ENCODE measurements around the gene GFOD1.

Gene GFOD1, protein sequence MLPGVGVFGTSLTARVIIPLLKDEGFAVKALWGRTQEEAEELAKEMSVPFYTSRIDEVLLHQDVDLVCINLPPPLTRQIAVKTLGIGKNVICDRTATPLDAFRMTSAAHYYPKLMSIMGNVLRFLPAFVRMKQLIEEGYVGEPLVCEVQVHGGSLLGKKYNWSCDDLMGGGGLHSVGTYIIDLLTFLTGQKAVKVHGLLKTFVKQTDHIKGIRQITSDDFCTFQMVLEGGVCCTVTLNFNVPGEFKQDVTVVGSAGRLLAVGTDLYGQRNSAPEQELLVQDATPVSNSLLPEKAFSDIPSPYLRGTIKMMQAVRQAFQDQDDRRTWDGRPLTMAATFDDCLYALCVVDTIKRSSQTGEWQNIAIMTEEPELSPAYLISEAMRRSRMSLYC

DNA sequence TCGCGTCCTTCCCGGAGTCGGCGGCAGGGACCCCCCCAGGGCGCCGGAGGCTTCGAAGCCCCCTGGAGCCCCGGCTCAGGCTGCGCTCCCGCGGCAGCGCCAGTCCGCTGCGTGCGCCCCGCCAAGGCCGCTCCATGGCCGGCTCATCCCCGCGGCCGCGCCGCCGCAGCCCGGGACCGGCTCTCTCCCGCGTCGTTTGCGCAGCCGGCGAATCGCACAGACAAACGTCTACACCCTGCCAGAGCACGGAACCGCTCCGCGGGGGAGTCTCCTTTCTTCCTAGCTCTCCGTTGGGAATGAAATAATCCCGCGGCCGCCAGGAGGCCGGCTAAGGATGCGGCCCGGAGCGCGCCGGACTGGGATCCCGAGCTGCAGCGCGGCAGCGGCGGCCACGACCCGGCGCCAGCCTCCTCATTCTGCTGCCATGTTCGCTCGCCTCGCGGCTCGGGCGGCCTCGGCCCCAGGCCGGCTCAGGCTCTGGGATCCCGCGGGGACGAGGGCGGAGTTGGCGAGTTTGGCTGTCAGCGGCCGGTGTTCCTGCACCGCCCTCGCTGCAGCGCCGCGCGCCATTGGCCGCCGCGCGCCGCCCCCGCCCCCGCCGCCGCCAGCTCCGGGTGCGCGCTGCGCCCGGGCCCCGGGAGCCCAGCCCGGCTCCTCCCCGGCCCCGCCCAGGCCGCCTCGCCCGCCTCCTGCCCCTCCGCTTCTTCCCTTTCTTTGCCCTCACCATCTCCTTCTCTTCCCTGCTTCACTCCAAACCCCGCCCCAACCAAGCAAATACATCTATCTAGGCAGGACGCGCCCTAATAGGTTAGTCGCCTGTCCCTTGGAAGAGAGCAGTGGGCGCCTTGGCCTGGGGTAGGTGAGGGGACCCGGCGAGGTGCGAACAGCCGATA is at the start of gene GFOD1:
Gene GFOD1 (minus strand): TSS at position 479 of the 893 bp plus-strand sequence. CDS start 710 bp downstream, outside the sequence.
- peak; percentile 14 for DNase-seq (ENCODE audit: low read depth, low spot score)

DNA sequence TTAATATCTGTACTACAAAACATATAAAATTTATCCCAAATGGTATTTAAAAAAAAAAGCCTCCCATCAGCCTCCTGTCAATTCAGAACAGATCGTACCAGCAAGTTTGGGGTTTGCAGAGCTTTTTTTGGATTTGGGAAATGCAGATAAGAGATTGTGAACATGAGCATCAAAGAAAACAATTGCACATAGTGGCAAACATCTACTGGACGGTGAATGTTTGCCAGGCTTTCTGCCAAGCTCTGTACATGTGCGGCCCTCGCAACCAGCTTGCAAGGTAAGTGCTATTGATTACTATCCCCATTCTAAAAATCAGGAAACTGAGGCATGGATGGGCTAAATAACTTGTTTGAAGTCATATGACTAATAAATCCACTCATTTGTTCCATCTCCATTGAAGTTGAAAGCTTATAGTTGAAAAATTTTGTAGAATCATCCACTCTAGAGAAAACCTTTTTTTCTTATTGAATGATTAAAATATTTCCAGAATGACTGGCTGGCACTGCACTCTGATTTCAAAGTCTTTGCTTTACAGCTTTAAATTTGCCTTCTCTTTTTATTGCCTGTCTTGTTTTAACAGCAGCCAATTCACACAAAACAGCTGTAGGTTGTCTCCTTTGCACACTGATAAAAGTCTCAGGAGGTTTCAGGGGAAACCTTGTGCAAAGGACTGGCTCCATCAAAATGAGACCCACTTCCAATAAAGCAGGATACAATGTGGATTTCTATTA is 49.6 kb upstream of the GFOD1 start:
- no peak for DNase-seq (ENCODE audit: low read depth, low spot score)

DNA sequence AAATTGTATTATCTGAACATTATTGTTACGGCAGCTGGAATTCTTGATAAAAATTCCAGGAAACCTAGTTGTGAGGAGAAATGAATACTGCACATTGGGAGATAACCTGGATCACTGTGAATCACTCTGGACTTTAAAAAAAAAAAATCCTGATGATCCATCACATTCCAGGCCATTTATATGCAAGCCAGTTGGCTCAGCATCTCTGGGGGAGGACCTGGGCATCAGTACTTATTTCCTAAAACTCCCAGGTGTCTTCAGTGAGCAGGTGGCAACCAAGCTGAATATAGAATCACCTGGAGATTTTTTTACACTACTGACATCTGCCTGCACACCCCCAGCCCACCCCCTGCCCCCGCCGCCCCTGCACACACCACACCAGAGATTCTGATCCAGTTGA is 47.9 kb upstream of the GFOD1 start:
- DNase-seq (ENCODE audit: low read depth, low spot score): no peak

DNA sequence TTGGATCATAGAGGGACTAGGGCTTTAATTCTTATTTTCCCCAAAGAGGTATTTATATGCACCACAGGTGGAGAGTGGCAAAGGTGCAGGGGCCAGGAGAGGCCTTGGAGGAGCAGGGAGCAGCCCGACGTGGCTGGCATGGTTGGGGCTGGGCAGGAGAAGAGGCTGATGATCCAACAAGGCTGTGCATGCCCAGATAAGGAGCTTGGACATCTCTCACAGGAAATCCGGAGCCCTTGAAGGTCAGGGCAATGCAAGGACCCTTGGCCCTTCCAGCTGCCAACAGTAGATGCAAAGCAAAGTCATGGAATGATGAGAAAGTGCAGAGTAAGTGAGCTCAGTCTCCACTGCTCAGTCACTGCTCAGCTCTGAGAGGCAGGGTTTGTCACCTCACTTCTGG is 47.1 kb upstream of the GFOD1 start:
- DNase-seq (ENCODE audit: low read depth, low spot score): no peak

DNA sequence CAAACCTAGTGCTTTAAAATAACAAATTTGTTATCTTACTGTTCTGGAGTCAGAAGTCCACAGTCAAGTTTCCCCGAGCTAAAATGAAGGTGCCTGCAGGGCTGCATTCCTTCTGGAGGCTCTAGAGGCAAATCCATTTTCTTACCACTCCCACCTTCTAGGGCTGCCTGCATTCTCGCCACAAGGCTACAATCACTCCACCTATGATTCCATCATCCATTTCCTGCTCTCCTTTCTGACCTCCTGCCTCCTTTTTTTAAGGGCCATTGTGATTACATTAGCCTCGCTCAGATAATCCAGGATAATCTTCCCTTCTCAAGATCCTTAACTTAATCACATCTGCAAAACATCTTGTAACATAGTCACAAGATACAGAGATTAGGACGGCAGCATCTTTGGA is 44.6 kb upstream of the GFOD1 start:
- no peak for DNase-seq (ENCODE audit: low read depth, low spot score)

DNA sequence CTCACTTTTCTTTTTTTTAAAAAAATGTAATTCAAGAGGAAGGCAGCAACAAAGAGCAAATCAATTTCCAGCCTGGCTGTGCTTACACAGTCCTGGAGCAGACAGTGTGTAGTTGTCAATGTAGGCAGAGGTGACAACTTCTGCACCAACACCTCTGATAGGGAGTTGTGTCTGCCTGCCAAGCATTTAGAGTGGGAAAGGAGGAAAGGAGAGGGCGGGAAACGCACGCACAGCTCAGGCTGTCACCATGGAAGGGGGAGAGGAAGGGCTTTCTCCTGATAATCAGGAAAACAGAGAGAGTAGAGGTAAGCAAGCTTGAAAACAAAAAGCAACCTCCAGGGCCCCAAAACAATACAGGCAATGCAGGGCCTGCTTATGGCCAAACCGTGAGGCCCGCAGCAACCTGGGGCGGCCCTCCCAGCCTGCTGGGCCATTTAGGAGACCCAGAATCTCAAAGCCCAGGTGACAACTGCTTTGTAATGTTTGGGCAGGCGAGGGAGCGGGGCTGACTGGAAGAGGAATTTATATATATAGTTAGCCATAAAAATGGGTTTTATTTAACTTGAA is 41.5 kb upstream of the GFOD1 start:
- DNase-seq (ENCODE audit: low read depth, low spot score): no peak

DNA sequence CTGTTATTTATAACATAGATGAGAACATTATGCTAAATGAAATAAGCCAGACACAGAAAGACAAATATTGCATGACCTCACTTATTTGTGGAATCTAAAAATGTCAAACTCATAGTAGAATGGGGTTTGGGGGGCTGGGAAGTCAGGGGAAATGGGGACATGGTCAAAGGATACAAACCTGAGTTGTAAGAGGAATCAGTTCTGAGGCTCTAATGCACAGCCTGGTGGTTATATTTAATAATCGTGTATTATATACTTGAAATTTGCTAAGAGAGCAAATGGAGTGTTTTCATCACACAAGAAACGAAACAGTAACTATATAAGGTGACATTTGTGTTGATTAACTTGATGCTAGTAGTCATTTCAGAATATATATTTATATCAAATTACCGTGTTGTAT is 40.8 kb upstream of the GFOD1 start:
- no peak for DNase-seq (ENCODE audit: low read depth, low spot score)

DNA sequence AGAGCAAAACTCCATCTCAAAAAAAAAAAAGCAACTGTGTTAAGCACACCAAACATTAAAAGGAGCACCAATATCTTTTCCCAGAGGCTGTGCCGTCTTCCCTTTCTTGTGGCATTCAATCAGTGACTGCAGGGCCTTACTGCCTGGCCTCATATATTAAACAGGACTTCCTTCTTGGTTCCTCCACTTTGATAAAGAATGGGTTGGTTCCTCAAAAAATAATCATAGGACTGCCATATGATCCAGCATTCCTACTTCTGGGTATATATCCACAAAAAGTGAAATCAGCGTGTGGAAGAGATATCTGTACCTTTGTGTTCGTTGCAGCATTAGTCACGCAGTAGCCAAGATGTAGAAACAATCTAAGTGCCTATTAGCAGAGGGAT is 40.3 kb upstream of the GFOD1 start:
- DNase-seq (ENCODE audit: low read depth, low spot score): no peak

DNA sequence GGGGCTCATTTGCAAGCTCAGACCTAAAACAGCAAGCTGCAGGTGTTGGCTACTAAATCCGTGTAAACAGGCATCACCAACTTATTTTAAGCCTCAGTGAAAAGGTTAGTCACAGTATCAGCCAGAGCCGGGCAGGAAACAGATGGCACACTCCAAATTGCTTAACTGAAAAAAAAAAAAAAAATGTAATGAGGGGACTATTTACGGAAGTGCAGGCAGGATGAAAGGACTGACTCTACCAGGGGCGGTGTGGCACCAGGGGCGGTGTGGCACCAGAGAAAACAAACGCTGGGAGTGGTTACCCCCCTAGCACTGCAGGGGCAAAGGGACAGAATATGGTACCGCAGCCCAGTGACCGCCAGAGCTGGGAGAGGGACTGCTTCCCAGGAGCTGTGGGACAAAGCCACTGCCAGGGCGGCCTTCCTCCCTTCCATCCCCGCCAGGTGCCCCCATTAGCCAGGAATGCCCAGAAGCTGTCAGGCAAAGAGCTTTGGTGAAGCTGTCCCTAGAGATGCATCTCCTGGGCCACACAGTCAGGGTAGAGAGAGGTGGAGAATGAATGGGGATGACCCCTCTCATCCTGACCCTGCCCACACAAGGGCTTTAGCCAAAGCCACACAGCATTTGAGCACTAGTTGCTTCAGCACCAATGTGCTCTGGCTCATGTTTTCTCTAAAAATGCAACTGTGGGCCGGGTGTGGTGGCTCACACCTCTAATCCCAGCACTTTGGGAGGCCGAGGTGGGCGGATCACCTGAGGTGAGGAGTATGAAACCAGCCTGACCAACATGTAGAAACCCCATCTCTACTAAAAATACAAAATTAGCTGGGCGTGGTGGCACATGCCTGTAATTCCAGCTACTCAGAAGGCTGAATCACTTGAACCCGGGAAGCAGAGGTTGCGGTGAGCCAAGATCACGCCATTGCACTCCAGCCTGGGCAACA is 39.6 kb upstream of the GFOD1 start:
- no peak for DNase-seq (ENCODE audit: low read depth, low spot score)

DNA sequence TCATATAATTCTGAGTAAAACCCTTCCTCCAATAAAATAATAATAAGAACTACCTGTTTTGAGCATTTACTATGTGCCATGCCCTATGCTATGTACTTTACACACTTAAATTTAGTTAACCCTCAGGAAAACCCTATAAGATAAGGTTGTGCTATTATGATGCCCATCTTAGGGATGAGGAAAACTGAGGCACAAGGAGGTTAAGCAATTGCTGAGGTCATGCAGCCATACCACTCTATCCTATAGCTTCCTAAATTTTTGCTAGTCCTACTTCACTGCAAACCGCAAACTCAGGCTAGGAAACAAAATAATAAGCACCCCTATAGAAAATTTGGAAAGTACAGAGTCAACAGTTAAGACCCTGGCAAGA is 38.9 kb upstream of the GFOD1 start:
- DNase-seq (ENCODE audit: low read depth, low spot score): no peak

DNA sequence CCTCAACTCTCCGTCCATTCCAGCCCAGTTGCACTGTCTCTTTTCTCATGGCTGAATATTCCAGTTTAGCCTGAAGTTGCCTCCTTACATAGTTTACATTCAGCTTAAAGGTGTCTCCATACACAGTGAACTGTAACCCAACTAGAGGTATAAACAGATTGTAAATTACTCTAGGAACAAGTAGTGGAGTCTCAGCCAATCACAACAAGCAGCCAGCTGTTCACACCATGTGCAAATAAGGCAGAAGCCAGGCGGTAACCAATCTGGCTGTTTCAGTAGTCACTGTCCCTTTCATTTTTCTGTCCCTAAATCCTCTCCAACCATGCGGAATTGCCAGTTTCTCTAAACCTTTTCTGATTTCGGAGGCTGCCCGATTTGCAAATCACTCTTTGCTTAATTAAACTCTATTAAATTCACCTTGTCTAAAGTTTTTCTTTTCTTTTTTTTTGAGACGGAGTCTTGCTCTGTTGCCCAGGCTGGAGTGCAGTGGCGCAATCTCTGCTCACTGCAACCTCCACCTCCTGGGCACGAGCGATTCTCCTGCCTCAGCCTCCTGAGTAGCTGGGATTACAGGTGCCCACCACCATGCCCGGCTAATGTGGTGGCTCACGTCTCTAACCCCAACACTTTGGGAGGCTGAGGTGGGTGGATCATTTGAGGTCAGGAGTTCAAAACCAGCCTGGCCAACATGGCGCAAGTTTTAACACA is 37.6 kb upstream of the GFOD1 start:
- DNase-seq (ENCODE audit: low read depth, low spot score): no peak

DNA sequence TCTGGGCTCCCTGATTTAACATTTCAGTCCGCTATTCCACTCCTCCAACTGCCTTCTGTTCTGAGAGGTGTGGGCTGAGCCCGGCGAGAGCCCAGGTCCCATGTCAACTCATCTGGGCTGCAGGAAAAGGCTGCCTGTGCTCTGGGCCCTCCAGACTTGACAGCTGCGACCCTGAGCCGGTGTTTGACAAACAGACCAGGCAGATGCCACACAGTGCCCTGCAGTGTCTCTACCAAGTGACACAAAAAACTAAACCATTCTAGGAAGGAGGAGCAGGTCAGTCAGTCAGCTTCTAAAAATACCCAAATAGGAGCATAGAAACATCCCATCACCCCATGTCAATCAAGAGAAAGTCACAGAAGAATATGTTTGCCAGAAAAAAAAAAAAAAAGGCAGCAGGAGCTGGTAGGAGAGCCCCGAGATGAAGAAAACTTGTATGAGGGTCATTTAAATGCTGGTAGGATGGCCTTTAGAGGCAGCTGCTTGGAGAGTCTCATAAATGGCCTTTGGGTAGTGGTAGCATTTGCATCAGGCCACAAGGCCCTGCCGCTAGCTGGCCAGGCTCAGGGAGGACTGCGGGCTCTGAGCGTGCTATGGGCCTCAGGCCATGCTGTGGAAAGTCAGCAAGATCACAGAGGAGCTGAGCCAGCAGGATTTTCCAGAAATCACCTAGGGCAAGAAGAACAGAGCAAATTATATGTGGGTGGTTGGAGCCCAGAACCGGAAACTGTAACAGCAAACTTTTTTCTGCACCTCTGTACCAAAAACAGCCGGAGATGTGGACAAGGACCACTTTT is 36.6 kb upstream of the GFOD1 start:
- DNase-seq (ENCODE audit: low read depth, low spot score): no peak

DNA sequence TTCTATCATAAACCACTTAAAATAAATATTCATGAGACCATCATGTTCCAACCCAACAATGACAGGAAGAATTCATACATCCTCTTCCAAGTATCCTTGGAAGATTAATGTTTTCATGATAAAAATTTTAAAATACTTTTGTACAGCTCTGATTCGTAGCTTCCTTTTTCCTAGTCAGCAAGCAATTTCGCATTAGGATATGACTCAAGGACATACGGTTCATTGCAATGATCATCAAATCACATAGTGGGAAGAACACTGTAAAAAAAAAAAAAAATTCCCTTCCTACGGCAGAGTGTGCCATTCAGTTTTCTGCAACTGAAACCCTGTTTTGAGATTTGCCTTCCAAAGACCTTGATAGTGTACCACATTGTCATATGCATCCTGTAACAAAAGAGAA is 35.3 kb upstream of the GFOD1 start:
- DNase-seq (ENCODE audit: low read depth, low spot score): no peak

DNA sequence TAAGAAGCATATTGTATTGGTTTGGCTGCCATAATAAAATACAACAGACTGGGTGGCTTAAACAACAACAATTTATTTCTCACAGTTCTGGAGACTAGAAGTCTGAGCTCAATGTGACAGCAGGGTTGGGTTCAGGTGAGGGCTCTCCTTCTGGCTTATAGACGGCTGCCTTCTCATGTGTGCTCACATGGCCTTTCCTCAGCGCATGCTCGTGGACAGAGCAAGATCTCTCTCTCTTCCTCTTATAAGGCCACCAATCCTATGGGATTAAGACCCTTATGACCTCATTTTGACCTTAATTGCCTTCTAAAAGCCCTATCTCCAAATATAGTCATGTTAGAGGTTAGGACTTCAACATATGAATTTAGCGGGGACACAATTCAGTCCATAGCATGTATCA is 32.4 kb upstream of the GFOD1 start:
- no peak for DNase-seq (ENCODE audit: low read depth, low spot score)

DNA sequence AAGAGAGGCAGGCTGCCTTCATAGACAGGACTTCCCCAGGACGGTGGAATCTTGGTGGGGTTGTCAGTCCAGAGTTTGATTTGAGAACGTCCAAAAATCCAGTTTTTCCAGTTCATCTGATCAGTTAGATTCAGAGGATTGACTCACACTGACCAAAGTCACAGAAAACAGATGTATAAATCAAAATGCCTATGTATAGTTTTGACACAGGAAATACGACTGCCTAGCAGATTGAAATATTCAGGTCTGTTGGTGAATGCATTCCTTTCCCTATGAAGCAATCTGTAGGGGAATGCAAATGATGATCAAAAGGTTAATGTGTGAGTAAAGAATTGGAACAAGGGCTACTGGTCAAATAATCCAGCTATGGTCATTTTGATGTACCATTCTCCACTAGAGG is 29.7 kb upstream of the GFOD1 start:
- no peak for DNase-seq (ENCODE audit: low read depth, low spot score)

DNA sequence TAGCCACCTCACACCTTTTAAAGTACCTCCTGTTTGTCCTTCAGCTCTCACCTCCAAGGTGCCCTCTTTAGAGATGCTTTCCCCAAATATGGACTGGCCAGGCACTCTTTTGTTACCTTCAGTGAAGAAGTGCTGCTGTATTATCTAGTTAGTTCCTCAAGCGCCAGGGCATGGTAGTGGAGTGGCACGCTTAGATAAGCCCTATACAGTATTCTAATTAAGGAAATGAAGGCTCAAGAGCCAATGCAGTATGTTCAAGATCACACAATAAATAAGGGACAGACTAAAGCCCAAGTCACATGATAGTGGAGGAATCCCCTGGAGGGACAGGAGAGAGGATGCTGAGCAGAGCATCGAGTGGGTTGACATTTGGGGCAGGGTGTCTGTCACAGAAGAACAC is 28.5 kb upstream of the GFOD1 start:
- DNase-seq (ENCODE audit: low read depth, low spot score): no peak

DNA sequence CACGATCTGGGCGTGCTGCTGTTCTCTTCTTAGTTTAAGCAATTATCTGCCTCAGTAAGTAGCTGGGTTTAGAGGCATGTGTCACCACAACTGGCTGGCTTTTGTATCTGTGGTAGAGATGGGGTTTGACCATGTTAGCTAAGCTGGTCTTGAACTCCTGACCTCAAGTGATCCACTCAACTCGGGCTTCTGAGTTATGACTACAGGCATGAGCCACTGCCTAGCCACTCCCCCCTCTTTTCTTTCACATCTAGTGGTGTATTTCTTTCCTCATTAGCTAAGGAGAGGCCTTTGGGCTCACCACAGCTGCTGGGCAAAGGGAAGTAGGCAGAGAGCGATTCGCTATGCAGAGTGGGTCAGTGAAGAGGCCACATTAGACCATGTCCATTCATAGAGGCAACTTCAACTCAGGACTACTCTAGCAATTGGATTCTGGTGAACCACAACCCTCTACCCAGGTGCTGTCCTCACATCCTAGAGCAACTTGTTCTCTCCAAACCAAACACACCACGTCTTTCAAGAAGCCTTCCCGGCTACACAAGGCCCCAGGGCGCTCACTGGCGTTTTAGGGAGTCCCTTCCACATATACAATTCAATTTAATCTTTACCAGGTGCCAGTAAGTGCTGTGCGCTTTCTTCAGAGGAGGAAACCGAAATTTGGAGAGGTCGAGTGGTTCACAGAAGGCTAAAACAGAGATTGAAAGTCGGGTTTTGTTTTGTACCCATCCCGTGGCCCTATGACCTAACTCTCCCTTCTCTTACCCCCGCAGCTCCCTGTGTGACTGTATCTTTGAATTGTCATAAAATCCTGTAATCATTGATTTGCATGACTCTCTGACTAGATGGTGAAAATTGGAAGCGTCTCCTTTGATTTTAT is 26.5 kb upstream of the GFOD1 start:
- DNase-seq (ENCODE audit: low read depth, low spot score): no peak

DNA sequence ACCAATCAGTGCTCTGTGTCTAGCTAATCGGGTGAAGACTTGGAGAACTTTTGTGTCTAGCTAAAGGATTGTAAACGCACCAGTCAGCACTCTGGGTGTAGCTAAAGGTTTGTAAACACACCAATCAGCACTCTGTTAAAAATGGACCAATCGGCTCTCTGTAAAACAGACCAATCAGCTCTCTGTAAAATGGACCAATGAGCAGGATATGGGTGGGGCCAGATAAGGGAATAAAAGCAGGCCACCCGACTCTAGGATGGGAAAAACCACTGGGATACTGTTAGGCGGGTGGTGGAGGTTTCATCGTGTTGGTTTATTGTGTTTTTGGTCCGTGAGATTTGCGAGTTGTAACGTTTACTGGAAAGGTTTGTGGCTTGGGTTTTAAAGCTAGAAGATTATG is 25.5 kb upstream of the GFOD1 start:
- DNase-seq (ENCODE audit: low read depth, low spot score): no peak

Data from activated CD4-positive, CD25-positive, alpha-beta regulatory T cell treated with anti-CD3 and anti-CD28 coated beads, Interleukin-2, amount 50 U/mL, for 16 hours (primary cell).